Coronary artery (tissue), 2 donors: ENCODE results near the gene PI16.

ENCODE experiments used
- DNase-seq: peaks from one replicate; pipeline ENCODE4 v3.0.0-alpha.2; 2017; ENCODE audit warnings: low spot score
- H3K27ac ChIP-seq, 2 donors: fragments of 200-600 bp; sonication (generic); one replicate each; pipeline ENCODE4 v1.5.1; 2016 to 2019
- H3K4me3 ChIP-seq: fragments of 200-600 bp; sonication (generic); 2 replicates; pipeline ENCODE4 v1.5.1; 2016; ENCODE audit warnings: mild to moderate bottlenecking, moderate library complexity
- TF ChIP-seq, protein P1 (sequence below): fragments of 200-600 bp; sonication (generic); IDR thresholded peaks from one replicate; pipeline ENCODE4 v1.5.1; 2019; ENCODE audit warnings: antibody characterized with exemption

Gene PI16, protein sequence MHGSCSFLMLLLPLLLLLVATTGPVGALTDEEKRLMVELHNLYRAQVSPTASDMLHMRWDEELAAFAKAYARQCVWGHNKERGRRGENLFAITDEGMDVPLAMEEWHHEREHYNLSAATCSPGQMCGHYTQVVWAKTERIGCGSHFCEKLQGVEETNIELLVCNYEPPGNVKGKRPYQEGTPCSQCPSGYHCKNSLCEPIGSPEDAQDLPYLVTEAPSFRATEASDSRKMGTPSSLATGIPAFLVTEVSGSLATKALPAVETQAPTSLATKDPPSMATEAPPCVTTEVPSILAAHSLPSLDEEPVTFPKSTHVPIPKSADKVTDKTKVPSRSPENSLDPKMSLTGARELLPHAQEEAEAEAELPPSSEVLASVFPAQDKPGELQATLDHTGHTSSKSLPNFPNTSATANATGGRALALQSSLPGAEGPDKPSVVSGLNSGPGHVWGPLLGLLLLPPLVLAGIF

DNA sequence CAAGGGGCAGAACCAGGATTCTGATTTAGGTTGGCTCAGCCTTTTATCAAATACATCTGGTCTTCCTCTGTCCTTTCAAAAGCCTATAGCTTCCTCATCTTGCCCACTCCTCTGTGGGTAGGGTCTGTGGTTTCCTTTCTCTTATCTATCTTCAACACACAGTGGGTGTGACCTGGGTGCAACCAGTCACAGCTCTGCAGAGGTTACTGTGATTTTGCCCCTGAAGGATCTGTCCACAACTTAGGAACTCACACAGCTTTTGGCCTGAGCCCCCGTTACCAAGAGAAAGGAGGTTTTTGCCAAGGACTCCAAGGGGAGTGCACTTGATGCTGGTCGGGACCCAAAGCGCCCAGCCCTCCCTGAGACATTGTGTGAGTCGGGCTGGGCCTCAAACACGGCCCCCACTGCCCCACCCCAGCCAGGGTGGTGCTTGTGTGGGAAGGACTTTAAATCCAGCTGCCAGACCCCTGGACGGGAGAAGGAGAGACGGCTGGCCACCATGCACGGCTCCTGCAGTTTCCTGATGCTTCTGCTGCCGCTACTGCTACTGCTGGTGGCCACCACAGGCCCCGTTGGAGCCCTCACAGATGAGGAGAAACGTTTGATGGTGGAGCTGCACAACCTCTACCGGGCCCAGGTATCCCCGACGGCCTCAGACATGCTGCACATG lies at the start of gene PI16:
Gene PI16, plus strand, starts transcription at position 477 of the 670 bp plus-strand sequence. Its CDS starts 23 bp downstream, at position 500.
- Histone ChIP-seq H3K4me3 (no peak within 1 kb of the TSS), H3K27ac (peak within 1 kb of the TSS in 1 of 2 donors; percentile 9)
- TF ChIP-seq, protein P1, sequence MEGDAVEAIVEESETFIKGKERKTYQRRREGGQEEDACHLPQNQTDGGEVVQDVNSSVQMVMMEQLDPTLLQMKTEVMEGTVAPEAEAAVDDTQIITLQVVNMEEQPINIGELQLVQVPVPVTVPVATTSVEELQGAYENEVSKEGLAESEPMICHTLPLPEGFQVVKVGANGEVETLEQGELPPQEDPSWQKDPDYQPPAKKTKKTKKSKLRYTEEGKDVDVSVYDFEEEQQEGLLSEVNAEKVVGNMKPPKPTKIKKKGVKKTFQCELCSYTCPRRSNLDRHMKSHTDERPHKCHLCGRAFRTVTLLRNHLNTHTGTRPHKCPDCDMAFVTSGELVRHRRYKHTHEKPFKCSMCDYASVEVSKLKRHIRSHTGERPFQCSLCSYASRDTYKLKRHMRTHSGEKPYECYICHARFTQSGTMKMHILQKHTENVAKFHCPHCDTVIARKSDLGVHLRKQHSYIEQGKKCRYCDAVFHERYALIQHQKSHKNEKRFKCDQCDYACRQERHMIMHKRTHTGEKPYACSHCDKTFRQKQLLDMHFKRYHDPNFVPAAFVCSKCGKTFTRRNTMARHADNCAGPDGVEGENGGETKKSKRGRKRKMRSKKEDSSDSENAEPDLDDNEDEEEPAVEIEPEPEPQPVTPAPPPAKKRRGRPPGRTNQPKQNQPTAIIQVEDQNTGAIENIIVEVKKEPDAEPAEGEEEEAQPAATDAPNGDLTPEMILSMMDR, result no peak
- peak; percentile 59 for DNase-seq

DNA sequence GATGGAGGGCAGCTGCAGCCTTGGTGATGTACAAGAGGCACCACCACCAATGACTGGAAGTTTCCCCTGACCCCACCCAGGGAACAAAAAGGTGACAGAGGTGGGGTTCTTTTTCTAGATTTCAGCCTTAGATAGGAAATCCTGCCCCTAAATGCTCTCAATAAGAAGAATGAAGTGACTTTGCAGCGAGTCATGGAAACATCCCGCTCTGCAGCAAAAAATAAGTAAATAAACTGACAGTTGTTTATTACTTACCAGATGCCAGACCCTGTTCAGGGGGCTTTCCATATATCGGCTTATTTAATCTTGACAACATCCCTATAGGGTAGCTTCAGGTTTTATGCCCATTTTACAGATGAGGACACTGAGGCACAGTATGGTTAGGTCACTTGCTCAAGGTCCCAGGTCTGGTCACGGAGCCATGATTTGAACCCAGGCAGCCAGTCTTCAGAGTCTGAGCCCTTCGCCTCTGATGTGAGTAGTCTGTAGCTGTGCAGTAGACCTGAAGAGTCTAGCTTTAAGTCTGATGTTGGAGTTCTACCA lies 49.6 kb upstream of the PI16 start:
- Histone ChIP-seq H3K4me3 (no peak overlapping the region), H3K27ac (no peak overlapping the region)
- TF ChIP-seq, protein P1, result no peak
- DNase-seq, result no peak

DNA sequence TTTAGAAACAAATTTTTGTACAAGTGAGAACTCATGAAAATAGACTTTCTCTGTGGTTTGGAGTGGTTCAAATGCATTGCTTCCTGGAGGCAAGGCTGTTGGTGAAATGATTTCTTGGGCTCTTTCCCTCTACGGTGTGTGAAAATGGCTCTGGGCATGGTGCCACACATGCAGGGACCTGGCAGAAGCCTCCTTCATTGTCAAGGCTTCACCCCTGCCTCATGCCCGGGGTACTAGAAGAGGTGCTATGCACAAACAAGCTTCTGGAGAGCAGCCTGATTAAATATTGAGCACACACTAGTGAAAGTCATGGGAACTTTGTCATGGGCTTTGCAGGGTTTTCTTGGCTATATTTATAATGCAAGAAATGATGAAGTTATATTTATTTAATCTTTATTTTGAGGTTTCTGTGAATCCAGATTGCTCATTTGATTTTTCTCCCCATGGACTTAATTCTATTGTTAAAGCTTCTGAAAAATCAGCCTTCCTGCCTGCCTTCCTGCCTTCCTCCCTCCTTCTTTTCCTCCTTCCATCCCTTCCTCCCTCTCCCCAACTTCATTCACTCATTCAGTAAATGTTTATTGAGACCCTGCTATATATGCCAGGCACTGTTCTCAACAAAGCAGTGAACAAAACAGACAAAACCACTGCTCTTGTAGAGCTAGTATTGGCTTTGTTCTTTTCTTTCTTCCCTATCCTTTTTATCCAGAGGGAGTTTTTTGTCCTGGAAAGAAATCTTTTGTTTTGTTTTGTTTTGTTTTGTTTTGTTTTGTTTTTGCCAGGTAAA lies 47.8 kb upstream of the PI16 start:
- no peak overlapping the region for H3K4me3 ChIP-seq
- H3K27ac ChIP-seq, result peak overlapping the region in 1 of 2 donors; percentile 24
- no peak for DNase-seq
- TF ChIP-seq, protein P1, result no peak

DNA sequence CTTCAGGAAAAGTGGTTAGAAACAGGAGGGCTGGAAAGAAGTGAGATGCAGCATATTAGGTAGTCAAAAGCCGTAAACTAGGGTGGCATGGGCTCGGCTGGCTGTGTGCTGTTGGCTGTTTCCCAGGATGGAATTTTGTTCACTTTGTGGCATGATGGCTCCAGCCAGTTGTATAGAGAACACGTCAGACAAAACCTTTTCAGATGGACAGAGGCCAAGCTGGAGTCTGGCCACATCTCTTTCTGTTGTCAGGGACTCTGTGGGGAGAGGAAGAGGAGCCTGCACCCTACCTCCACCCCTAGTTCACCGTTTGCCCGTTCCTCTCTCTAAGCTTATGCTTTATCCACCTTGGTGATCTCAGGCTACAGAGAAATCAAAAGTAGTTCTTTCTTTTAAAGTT lies 46.8 kb upstream of the PI16 start:
- TF ChIP-seq, protein P1, result no peak
- no peak for DNase-seq
- peak overlapping the region; percentile 32 for H3K4me3 ChIP-seq
- peak overlapping the region; percentile 24 to 54 for H3K27ac ChIP-seq

DNA sequence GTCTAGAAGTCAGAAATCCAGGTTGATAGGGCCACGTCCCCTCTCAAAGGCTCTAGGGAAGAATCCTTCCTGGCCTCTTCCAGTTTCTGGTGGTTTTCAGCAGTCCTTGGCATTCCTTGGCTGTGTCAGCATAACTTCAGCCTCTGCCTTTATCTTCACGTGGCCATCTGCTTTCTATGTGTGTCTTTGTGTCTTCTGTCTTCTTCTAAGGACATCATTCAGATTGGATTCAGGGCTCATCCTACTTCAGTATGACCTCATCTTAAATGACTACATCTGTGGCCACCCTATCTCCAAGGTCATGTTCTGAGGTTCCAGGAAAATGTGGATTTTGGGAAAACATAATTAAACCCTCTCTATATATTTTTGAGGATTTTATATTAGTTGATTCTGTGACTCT lies 45.8 kb upstream of the PI16 start:
- DNase-seq, result no peak
- no peak overlapping the region for H3K27ac ChIP-seq
- TF ChIP-seq, protein P1, result no peak
- no peak overlapping the region for H3K4me3 ChIP-seq

DNA sequence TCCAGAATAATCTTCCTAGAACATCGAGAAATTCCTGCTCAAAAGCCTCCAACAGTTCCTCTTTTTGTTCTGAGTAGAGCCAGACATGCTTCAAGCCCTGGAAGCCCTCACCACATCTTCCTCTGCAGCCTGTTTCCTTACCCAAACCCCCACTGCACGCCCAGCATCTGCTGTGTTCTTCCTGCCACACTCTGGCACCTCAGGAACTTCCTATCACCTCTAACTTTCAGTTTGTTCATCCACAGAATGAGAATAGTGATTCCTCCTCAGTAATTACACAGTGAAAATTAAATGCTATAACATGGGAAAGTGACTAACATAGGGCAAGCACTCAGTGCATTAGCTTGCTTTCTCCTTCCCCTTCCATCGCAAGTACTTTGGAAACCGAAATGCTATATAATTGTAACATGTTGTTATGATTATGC lies 42.5 kb upstream of the PI16 start:
- H3K4me3 ChIP-seq, result no peak overlapping the region
- TF ChIP-seq, protein P1, result no peak
- H3K27ac ChIP-seq, result no peak overlapping the region
- DNase-seq, result no peak
